ENCODE data around the gene NEURL1.

DNA sequence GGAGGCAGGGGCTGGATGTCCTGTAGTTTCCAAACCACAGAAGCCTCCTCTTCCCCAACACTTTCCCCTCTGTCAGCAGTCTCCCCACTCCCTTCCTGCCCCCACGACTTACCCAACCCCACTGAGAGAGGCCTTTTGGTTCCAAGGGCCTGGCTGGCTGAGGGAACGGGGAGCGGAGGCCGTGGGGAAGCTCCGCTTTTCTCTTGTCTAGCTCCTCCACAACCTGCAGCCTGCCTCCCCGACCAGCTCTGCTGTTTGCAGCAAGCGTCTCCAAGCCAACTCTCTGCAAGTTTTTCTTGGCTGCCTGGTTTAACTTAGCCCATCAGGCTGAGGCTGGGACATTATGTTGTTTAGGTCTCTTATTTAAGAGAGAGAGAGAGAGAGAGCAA is 126.8 kb downstream of the NEURL1 start:
- TF ChIP-seq, protein P1, sequence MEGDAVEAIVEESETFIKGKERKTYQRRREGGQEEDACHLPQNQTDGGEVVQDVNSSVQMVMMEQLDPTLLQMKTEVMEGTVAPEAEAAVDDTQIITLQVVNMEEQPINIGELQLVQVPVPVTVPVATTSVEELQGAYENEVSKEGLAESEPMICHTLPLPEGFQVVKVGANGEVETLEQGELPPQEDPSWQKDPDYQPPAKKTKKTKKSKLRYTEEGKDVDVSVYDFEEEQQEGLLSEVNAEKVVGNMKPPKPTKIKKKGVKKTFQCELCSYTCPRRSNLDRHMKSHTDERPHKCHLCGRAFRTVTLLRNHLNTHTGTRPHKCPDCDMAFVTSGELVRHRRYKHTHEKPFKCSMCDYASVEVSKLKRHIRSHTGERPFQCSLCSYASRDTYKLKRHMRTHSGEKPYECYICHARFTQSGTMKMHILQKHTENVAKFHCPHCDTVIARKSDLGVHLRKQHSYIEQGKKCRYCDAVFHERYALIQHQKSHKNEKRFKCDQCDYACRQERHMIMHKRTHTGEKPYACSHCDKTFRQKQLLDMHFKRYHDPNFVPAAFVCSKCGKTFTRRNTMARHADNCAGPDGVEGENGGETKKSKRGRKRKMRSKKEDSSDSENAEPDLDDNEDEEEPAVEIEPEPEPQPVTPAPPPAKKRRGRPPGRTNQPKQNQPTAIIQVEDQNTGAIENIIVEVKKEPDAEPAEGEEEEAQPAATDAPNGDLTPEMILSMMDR (IDR thresholded peaks at IDR 0.05): no peak
- TF ChIP-seq EP300 (IDR thresholded peaks at IDR 0.05): no peak

All from ovary (tissue), 3 donors.